HepG2 (cell line): ENCODE results near the gene TXLNA. TPM values are rescaled to one million over a fixed set of nuclear protein-coding genes. Genes with fewer than 3 reads are reported as not detected.

Source experiments
- JARID2 ChIP-seq: sonication (generic); formaldehyde crosslinking; IDR thresholded peaks from 2 replicates; pipeline ENCODE4 v1.8.1; 2023; ENCODE audit warnings: missing genetic modification reagents, inconsistent platforms; ENCODE audit not compliant: insufficient replicate concordance
- KDM3A ChIP-seq: IDR thresholded peaks from 2 replicates; pipeline ENCODE4 v1.6.1; 2018; ENCODE audit warnings: low read depth, missing compliant biosample characterization
- NONO ChIP-seq, 2 experiments: fragments of 450-650 bp in 1 of 2; sonication (generic) in 1 of 2; formaldehyde crosslinking in 1 of 2; IDR thresholded peaks in 1 of 2; conservative IDR thresholded peaks in 1 of 2; 2 replicates each; pipeline versions ENCODE4 v1.6.1 to v1.8.0; 2017 to 2022; ENCODE audit warnings: mild to moderate bottlenecking in 1 of 2, missing genetic modification reagents in 1 of 2, moderate library complexity in 1 of 2
- POGZ ChIP-seq: sonication (generic); formaldehyde crosslinking; IDR thresholded peaks from 2 replicates; pipeline ENCODE4 v1.4.0; 2020; ENCODE audit warnings: mild to moderate bottlenecking, missing genetic modification reagents
- POLR2AphosphoS2 ChIP-seq: IDR thresholded peaks from 2 replicates; pipeline ENCODE4 v1.6.1; 2011; ENCODE audit warnings: low read depth, low read length, improper control_type of control experiment
- RFX3 ChIP-seq: IDR thresholded peaks from 2 replicates; pipeline ENCODE4 v1.6.1; 2016; ENCODE audit warnings: missing biosample characterization, missing genetic modification reagents
- SETDB1 ChIP-seq: sonication (generic); formaldehyde crosslinking; IDR thresholded peaks from 2 replicates; pipeline ENCODE4 v1.5.1; 2020; ENCODE audit warnings: missing genetic modification reagents, mild to moderate bottlenecking, borderline replicate concordance
- SOX13 ChIP-seq, 3 experiments: fragments of 450-650 bp in 1 of 3; sonication (generic) in 1 of 3; formaldehyde crosslinking in 1 of 3; IDR thresholded peaks in 2 of 3; conservative IDR thresholded peaks in 1 of 3; 2 replicates each; pipeline versions ENCODE4 v1.5.0 to v1.6.1; 2016 to 2020; ENCODE audit warnings: antibody characterized with exemption in 1 of 3, mild to moderate bottlenecking in 1 of 3, missing compliant biosample characterization in 1 of 3, missing genetic modification reagents in 1 of 3, moderate library complexity in 1 of 3
- SOX5 ChIP-seq: IDR thresholded peaks from 2 replicates; pipeline ENCODE4 v1.6.1; 2016; ENCODE audit warnings: borderline replicate concordance
- SP4 ChIP-seq: sonication (generic); formaldehyde crosslinking; IDR thresholded peaks from 2 replicates; pipeline ENCODE4 v1.8.1; 2023; ENCODE audit warnings: mild to moderate bottlenecking, missing genetic modification reagents
- SPEN ChIP-seq: sonication (generic); formaldehyde crosslinking; IDR thresholded peaks from 2 replicates; pipeline ENCODE4 v1.5.1; 2020; ENCODE audit warnings: low read depth, mild to moderate bottlenecking, missing genetic modification reagents
- U2AF1 ChIP-seq: fragments of 200-400 bp; formaldehyde crosslinking; optimal IDR thresholded peaks from 2 replicates; pipeline ENCODE3; 2017; ENCODE audit warnings: mild to moderate bottlenecking, low read depth, low read length
- ZBTB34 ChIP-seq: sonication (generic); formaldehyde crosslinking; IDR thresholded peaks from 2 replicates; pipeline ENCODE4 v1.8.0; 2022; ENCODE audit warnings: mild to moderate bottlenecking, missing genetic modification reagents
- ZNF558 ChIP-seq: sonication (generic); formaldehyde crosslinking; IDR thresholded peaks from 2 replicates; pipeline ENCODE4 v1.9.0; 2022; ENCODE audit warnings: mild to moderate bottlenecking, missing genetic modification reagents, borderline replicate concordance
- ZNF788 ChIP-seq: sonication (generic); formaldehyde crosslinking; IDR thresholded peaks from 2 replicates; pipeline ENCODE4 v1.5.0; 2020; ENCODE audit warnings: mild to moderate bottlenecking, missing genetic modification reagents, borderline replicate concordance
- polyA plus RNA-seq, 8 experiments: library from polyadenylated mRNA; depleted of rRNA in 3 of 8; stranded (reverse) in 7 of 8; unstranded in 1 of 8; fragments of >200 nt; fragmentation: Illumina TruSeq in 4 of 8; extraction: Trizol in 4 of 8; gene quantifications; 2 replicates each; pipeline versions ENCODE4 v1.2.1 to v1.2.3, GENCODE V29; 2011 to 2016; ENCODE audit warnings: low read depth in 4 of 8, missing spikeins in 1 of 8, mixed read lengths in 1 of 8; ENCODE audit not compliant: insufficient read depth in 1 of 8
- total RNA-seq, 5 experiments: library from RNA; depleted of rRNA; stranded (reverse); fragments of >200 nt; fragmentation: Illumina TruSeq; extraction: Trizol; gene quantifications; 2 replicates each; pipeline ENCODE4 v1.2.3, GENCODE V29; 2016; ENCODE audit warnings: low read depth in 1 of 5
- TF ChIP-seq, protein P1 (sequence below): sonication (generic); formaldehyde crosslinking; IDR thresholded peaks from 2 replicates; pipeline ENCODE4 v1.4.0; 2020; ENCODE audit warnings: missing genetic modification reagents
- TF ChIP-seq, protein P2 (sequence below): sonication (generic); formaldehyde crosslinking; IDR thresholded peaks from 2 replicates; pipeline ENCODE4 v1.5.1; 2020; ENCODE audit warnings: missing genetic modification reagents, mild to moderate bottlenecking, borderline replicate concordance
- TF ChIP-seq, protein P3 (sequence below), 2 experiments: sonication (generic) in 1 of 2; formaldehyde crosslinking in 1 of 2; IDR thresholded peaks; 2 replicates each; pipeline versions ENCODE4 v1.4.0 to v1.6.1; 2018 to 2020; ENCODE audit warnings: missing genetic modification reagents in 2 of 2, borderline replicate concordance in 1 of 2, low read depth in 1 of 2, mild to moderate bottlenecking in 1 of 2, missing biosample characterization in 1 of 2
- TF ChIP-seq, protein P4 (sequence below): sonication (generic); formaldehyde crosslinking; IDR thresholded peaks from 2 replicates; pipeline ENCODE4 v1.5.0; 2020; ENCODE audit warnings: mild to moderate bottlenecking, low read depth, missing genetic modification reagents, borderline replicate concordance

Gene TXLNA
- total and polyA plus RNA-seq, 2 of the 13 experiments (the other 11 are each of a cell fraction or from before 2014, with no cell fraction given) = 29.6 to 67.8 TPM

- no peak for TF ChIP-seq JARID2 (CRISPR knock-in tag)
- TF ChIP-seq SPEN (CRISPR knock-in tag) = peak; percentile 71; the same call in 1 of the 2 replicates
- peak; percentile 39 for TF ChIP-seq POGZ (CRISPR knock-in tag)
- no peak; the same call in 1 of the 2 replicates for TF ChIP-seq ZNF558 (CRISPR knock-in tag)
- peak; percentile 34; the same call in 1 of the 2 replicates for TF ChIP-seq KDM3A (CRISPR knock-in tag)
- TF ChIP-seq SP4 (CRISPR knock-in tag) = peak; percentile 58
- peak; percentile 23 for TF ChIP-seq U2AF1
- no peak for TF ChIP-seq SETDB1 (CRISPR knock-in tag)
- TF ChIP-seq RFX3 (CRISPR knock-in tag) = peak; percentile 90
- TF ChIP-seq POLR2AphosphoS2 = peak; percentile 47; the same call in 1 of the 2 replicates
- TF ChIP-seq SOX5 (CRISPR knock-in tag) = no peak
- TF ChIP-seq ZNF788 (CRISPR knock-in tag) = no peak
- TF ChIP-seq, protein P1, sequence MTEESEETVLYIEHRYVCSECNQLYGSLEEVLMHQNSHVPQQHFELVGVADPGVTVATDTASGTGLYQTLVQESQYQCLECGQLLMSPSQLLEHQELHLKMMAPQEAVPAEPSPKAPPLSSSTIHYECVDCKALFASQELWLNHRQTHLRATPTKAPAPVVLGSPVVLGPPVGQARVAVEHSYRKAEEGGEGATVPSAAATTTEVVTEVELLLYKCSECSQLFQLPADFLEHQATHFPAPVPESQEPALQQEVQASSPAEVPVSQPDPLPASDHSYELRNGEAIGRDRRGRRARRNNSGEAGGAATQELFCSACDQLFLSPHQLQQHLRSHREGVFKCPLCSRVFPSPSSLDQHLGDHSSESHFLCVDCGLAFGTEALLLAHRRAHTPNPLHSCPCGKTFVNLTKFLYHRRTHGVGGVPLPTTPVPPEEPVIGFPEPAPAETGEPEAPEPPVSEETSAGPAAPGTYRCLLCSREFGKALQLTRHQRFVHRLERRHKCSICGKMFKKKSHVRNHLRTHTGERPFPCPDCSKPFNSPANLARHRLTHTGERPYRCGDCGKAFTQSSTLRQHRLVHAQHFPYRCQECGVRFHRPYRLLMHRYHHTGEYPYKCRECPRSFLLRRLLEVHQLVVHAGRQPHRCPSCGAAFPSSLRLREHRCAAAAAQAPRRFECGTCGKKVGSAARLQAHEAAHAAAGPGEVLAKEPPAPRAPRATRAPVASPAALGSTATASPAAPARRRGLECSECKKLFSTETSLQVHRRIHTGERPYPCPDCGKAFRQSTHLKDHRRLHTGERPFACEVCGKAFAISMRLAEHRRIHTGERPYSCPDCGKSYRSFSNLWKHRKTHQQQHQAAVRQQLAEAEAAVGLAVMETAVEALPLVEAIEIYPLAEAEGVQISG (CRISPR knock-in tag) = peak; percentile 81
- TF ChIP-seq, protein P2, sequence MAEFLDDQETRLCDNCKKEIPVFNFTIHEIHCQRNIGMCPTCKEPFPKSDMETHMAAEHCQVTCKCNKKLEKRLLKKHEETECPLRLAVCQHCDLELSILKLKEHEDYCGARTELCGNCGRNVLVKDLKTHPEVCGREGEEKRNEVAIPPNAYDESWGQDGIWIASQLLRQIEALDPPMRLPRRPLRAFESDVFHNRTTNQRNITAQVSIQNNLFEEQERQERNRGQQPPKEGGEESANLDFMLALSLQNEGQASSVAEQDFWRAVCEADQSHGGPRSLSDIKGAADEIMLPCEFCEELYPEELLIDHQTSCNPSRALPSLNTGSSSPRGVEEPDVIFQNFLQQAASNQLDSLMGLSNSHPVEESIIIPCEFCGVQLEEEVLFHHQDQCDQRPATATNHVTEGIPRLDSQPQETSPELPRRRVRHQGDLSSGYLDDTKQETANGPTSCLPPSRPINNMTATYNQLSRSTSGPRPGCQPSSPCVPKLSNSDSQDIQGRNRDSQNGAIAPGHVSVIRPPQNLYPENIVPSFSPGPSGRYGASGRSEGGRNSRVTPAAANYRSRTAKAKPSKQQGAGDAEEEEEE (CRISPR knock-in tag) = no peak
- TF ChIP-seq, protein P3, sequence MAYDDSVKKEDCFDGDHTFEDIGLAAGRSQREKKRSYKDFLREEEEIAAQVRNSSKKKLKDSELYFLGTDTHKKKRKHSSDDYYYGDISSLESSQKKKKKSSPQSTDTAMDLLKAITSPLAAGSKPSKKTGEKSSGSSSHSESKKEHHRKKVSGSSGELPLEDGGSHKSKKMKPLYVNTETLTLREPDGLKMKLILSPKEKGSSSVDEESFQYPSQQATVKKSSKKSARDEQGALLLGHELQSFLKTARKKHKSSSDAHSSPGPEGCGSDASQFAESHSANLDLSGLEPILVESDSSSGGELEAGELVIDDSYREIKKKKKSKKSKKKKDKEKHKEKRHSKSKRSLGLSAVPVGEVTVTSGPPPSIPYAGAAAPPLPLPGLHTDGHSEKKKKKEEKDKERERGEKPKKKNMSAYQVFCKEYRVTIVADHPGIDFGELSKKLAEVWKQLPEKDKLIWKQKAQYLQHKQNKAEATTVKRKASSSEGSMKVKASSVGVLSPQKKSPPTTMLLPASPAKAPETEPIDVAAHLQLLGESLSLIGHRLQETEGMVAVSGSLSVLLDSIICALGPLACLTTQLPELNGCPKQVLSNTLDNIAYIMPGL (CRISPR knock-in tag; IDR thresholded peaks at IDR 0.05; ENCODE audit: borderline replicate concordance in 1 of 2, low read depth in 1 of 2) = peak in 1 of 2 experiments; percentile 50; a peak in 2 of 4 replicates
- TF ChIP-seq, protein P4, sequence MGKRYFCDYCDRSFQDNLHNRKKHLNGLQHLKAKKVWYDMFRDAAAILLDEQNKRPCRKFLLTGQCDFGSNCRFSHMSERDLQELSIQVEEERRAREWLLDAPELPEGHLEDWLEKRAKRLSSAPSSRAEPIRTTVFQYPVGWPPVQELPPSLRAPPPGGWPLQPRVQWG (CRISPR knock-in tag) = no peak
- no peak for TF ChIP-seq NONO (IDR thresholded peaks at IDR 0.05)
- TF ChIP-seq NONO (CRISPR knock-in tag; conservative IDR thresholded peaks at IDR 0.05) = peak; percentile 43; the same call in 1 of the 2 replicates
- no peak for TF ChIP-seq SOX13 (IDR thresholded peaks at IDR 0.05)
- no peak for TF ChIP-seq SOX13 (CRISPR knock-in tag; conservative IDR thresholded peaks at IDR 0.05 in 1 of 2, IDR thresholded peaks at IDR 0.05 in 1 of 2)
- no peak for TF ChIP-seq ZBTB34 (CRISPR knock-in tag)
These were observed 42.7 kb downstream of the TXLNA start, which contains the start of the genes EIF3I and TMEM234 (continued) for GRCh38 chr1:32221980-32222755.
